GM18505 (cell line): ENCODE data around the gene CHD6.

Source experiments
- ATAC-seq: cut with Tn5 transposase; IDR thresholded peaks from one replicate; pipeline ENCODE4 v1.9.1; 2021; ENCODE audit not compliant: unreplicated experiment
- POLR2A ChIP-seq: IDR thresholded peaks from 4 replicates; pipeline ENCODE4 v1.6.1; 2011; ENCODE audit warnings: borderline replicate concordance; ENCODE audit not compliant: insufficient read depth, insufficient read length; ENCODE audit errors: extremely low read depth

CHD6 gene

DNA sequence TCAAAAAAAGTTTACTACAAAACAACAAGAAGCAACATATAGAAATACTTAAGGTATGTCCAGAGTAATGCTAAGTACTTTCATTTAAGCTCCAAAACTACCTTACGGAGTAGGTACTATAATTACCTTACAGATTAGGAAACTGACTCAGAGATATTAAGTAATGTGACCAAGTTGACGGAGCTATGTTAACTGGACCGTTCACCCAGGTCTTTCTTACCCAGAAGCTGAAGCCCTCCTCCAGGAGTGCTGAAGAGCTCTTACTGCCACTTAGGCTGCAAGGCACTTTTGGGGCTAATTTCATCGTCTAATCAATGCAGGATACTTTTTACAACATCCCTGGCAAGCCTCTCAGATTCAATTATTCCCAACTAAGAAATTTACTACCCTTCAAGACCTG is 123.7 kb downstream of the CHD6 start:
- no peak for TF ChIP-seq POLR2A
- no peak for ATAC-seq

DNA sequence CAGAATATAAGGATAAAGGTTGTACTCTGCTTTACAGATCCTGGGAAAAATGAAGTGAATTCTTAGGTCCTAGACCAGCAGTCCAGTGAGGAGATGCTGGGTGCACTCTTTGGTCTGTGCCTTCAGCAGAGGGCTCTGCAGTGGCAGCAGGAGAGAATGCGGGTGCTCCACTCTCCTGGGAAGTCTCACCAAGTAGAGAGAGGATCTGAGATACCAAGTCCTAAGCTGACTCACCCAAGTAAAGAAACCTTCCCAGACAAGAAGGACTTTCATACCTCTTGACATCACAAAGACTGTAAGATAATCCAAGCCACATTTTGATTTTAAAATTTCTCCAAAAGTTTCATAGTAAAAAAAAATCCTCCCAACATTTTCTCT is 134.6 kb downstream of the CHD6 start:
- ATAC-seq, result no peak
- no peak for TF ChIP-seq POLR2A

DNA sequence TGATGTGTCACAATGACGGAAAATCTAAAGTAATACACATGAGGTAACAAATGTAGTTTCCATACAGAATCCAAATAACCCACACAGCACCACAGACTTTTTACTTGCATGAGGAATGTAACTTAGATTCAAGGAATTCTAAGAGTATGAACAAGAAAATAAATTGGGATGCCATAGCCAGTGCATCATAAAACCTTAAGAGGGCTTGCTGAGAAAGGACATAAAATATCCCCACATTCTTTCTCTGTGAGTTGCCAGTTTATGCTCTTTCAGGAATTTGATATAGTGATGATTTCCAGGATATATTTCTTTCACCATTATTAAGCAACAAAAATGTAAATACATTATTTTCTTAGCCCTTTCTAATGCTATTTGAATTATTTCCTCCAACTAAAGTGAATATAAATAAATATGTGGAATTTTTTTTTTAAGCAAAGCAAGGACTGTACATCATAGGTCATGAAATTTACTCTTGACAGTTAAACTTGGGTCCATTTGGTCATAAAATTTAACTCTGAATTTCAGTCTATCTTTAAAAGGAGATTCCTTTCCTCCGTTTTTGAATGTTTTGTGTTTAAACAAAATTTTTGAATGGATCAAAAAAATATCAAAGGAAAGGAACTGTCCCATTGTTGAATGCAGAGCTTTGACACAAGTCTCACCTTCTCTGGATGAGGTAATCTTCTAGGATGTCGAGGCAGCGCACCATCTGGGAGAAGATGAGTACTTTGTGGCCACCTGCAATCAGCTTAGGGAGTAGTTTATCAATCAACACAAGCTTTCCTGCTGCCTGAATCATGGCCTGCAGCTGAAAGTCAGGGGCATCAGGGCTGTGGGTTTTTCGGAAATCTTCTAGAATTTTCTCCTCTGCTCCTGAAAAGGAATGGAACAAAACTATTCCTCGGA is 135.3 kb downstream of the CHD6 start:
- ATAC-seq, result no peak
- no peak for TF ChIP-seq POLR2A

DNA sequence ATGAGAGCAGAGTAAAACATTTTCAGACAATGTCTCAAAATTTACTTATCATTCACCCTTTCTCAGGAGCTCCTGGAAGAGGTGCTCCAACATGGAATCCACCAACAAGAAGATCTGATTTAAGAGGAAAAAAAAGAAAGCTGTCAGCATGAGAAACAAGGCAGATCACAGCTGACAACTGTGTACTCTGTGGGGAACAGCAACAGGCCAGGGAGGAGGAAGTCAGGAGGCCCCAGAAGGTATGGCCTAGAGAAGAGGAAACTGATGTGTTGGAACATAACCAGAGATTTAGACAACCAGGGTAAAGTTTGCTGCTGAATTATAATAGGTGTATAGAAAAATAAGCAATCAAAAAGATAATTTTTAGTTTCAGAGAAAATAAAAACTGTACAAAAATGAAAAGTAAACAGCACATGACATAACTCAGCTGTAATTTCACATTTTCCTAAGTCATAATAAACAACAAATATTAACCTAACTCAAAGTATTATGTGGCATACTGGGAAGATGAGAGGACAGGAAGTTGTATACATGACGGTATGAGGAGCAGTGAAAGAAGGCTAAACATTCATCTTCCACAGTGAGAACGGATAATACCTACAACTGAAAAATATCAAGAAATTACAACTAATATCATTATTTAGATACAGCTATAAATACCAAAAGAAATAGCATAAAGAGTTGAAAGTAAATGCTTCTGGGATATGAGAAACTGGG is 138.0 kb downstream of the CHD6 start:
- ATAC-seq, result no peak
- no peak for TF ChIP-seq POLR2A

DNA sequence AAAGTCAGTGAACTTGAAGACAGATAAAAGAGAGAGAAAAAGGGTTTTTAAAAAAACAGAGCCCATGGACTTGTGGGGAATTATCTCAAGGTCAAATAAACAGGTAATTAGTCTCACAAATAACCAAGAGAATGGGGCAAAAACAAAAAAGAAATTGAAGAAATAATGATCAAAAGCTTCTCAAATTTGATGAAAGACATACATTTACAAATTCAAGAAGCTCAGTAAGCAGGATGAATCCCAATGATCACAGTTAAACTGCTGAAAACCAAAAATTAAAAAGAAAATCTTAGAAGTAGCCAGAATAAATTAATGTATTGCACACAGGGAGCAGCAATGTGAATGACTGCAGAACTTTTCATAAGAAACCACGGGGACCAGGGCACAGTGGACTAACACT is 139.1 kb downstream of the CHD6 start:
- TF ChIP-seq POLR2A, result no peak
- ATAC-seq, result no peak

DNA sequence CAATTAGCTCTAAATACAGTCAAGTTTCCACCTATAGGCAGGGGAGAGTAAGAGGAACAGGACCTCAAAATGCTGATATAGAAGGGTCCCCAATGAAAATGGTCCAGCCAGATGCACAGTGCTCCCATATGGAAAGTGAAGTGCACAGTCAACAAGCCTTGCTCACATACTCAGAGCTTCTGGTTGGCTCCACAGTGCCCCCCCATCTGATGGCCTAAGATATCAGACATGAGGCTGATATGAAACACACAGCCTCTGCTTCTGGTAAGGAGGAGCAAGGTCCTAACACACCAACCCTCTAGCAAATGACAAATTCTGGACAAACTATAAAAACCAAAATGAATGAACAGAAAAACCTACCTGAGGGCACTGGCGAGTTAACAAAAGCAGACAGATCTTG is 140.2 kb downstream of the CHD6 start:
- ATAC-seq, result no peak
- TF ChIP-seq POLR2A, result no peak

DNA sequence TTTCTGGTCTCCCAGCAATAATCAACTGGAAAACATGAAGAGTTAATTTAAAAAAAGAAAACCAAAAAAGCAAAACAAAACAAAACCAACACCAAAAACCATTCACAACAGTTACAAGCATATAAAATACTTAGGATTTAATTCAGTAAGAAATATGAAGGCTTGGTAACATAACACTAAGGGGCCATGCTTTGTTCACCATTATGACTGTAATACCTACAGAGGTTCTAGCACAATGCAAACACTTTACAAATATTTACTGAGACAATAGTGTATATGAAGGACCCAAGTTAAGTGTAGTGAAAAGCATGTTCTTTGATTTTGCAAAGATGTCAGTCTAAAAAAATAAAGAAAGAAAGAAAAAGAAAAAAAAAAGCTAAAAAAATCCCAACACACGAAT is 141.7 kb downstream of the CHD6 start:
- no peak for TF ChIP-seq POLR2A
- ATAC-seq, result no peak

DNA sequence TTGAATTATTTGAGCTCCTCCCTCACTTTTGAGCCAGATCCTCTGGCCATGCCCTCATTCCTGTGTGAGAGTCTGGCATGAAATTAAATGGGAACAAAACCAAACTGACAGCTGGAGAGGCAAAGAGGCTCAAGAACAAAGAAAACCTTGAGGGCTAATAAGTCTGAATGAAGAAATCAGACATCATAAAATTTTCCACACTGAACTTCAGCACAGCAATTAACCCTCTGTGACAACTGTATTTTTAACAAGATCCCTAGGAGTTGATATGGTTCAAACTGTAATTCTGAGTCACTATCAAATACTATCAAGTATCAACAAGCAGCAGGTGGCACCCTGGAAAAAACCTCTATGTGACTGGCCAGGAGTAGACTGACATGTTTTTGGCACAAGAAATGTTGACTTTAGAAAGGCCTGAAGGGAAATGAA is 142.2 kb downstream of the CHD6 start:
- TF ChIP-seq POLR2A, result no peak
- no peak for ATAC-seq

DNA sequence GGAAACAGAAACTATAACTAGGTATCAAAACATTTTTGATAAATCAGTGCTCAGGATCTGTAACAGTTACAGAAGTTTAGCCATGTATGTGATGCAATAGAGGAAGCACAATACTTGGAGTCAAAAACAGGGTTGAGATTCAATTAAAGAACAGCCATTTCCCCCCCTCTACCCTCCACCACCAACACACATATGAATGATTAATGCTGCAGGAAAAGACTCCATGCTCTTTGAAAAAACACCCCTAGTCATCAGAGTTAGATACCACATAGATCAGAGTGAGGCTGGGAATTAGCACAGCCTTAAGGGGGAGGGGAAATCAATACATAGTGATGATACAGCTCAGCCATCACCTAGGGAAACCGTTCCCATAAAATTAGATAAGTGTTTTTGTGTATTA is 142.7 kb downstream of the CHD6 start:
- no peak for ATAC-seq
- no peak for TF ChIP-seq POLR2A

DNA sequence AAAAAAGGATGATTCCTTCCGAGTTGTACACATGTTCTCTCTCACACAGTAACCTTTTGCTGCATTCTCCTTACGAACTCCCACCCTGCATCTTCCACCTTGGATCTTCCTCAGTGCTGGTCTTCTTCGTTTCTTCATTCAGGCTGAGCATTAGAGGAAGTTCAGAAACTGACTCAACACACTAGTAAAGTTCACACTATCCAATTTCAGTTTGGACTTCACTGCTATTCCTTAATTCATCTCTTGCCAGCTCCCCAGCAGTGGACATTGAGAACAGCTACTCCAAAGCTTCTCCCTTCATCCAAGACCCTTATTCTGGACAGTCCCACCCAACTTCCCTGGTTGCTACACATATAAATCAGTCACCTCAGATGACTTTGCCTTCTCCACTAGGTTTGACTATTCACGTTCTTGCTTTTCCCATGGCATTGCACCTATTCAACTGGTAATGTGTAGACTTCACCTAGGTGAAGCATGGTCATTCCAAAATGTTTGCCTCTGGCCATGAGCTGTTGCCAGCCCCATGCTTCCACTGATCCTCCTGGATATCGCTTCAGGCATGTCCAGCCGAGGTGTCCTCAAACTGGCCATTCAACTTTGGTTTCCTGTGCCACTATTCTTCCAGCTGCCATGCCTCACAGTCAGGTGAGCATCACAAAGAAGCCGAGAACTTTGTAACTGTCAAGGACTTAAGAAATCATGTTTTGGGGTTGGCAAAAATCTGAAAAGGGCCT is 147.6 kb downstream of the CHD6 start:
- no peak for TF ChIP-seq POLR2A
- no peak for ATAC-seq

DNA sequence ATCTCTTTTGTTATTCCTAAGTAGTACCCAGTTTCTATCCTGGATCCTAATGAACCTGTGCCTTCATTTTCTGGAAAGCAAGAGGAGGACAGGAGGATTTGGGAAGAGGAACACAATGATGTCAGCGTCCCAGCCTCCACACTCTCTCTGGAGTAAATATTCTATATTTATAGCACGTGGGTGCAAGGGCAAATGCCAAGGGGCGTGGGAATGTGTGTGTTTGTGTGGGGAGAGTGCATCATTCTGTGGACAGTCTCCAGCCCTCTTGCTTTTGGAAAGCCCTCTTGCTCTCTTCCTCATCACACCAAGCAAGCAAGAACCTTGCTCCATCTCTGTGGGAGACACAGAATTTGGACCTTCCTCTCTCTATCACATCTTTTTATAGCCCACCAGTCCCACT is 148.3 kb downstream of the CHD6 start:
- no peak for ATAC-seq

DNA sequence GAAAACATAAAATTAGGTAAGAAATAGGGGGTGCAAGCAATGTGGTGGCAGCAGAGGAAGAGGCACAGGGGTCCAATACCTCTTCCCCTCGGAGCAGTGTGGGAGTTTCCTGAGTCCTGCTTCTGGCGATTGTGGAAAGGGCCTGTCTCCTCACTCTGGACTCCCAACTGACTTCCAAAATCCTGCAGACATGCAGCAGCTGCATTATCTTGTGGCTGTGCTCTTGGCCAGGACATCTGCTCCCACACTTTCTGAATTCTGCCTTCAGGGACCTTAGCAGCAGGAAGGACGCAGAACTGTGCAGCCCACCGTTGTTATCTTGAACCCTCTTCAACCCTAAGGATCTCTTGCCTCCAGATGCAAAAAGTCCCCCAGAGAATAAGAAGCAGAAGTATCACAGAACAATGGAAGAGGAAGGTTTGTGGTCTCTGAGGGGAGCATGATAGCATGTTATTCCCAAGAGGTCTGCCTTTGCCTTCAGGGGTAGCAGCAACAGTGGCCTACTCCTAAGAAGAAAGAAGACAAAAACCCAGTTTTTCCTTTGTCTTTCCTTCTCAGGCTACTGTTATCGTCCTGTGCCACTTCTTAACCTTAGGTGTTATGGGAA is 149.1 kb downstream of the CHD6 start:
- ATAC-seq, result no peak

More for the DNA sequence above, 148.3 kb downstream of the CHD6 start:
- TF ChIP-seq POLR2A, result no peak

DNA sequence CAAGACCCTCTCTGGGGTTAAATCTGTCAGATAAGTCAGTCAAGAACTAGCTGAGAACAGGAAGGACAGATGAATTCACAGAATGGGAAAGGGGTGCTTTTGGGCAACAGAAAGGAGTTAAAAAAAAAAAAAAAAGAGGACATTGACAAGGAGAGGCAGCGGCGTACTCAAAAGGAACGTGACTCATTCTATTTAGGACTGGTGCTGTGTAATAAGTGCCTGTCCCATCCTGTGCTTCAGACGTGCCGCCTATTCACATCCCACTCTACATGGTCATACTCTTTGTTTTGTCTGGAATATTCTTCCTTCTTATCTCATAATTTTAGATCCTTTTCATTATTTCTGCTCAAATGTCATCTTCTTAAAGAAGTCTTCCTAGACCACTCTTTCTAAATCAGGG is 150.5 kb downstream of the CHD6 start:
- no peak for ATAC-seq
- TF ChIP-seq POLR2A, result no peak

More for the DNA sequence above, 149.1 kb downstream of the CHD6 start:
- no peak for TF ChIP-seq POLR2A
